GM21447 (cell line): ENCODE measurements around the gene DEXI.

Experiments
- ATAC-seq: cut with Tn5 transposase; IDR thresholded peaks from one replicate; pipeline ENCODE4 v1.9.1; 2021; ENCODE audit not compliant: unreplicated experiment

DEXI gene

DNA sequence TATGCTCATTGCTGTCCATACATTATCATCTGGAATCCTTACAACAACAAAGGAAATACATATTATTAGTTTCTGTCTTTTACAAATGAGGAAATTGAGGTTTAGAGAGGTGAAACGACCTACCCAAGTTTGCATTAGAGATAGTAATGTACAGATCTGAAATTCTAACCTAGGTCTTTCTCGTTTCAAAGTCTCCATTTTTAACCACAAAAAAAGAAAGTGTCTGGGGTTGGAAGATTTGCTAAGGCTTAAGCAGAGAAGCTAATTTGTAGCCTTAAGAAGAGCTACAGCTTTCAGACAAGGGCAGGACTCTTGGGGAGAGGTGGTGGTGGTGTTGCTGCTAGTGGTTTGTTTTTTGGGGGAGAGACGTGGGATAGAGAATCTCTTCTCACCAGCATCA, 46.1 kb downstream of the DEXI start:
- ATAC-seq = no peak

DNA sequence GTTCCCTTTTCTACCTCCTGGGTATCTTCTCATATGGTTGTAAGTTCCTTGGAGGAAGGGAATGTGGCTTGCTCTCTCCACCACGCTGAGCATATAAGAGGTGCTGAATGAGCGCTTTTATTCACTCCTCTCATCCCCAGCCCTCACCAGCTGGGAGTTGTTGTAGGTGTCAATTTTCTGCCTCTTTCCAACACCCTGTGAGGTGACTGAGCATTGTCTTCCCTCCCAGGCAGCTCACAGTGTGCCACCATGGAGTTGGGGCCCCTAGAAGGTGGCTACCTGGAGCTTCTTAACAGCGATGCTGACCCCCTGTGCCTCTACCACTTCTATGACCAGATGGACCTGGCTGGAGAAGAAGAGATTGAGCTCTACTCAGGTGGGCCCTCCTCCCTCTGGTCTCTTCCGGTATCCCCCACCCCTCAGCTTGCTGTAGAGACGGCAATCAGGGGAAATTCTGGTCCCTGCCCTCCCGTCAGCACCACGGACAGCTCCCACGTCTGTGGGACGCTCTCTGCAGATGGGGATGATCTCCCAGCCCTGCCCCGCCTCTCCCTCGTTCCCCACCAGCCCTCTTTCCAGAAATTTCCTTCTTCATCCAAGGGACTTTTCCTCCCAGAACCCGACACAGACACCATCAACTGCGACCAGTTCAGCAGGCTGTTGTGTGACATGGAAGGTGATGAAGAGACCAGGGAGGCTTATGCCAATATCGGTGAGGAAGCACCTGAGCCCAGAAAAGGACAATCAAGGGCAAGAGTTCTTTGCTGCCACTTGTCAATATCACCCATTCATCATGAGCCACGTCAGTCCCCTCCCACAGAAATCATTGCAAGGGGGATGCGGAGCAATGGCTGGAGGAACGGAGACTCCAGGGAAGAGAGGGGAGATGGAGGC, 47.0 kb downstream of the DEXI start:
- ATAC-seq = no peak

DNA sequence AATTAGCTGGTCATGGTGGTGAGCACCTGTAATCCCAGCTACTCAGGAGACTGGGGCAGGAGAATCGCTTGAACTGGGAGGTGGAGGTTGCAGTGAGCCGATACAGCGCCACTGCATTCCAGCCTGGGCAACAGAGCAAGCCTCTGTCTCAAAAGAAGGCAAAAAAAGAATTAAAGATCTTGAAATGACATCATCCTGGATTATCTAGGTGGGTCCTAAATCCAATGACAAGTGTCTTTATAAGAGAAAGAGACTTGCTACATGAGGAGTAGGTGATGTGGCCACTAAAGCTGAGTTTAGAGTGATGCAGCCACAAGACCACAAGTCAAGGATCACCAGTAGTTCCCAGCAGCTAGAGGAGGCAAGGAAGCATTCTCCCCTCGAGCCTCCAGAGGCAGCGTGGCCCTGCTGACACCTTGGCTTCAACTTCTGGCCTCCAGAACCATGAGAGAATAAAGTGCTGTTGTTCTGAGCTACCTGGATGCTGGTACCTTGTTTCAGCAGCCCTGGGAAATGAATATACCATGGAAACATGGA, 49.4 kb downstream of the DEXI start:
- ATAC-seq = no peak

DNA sequence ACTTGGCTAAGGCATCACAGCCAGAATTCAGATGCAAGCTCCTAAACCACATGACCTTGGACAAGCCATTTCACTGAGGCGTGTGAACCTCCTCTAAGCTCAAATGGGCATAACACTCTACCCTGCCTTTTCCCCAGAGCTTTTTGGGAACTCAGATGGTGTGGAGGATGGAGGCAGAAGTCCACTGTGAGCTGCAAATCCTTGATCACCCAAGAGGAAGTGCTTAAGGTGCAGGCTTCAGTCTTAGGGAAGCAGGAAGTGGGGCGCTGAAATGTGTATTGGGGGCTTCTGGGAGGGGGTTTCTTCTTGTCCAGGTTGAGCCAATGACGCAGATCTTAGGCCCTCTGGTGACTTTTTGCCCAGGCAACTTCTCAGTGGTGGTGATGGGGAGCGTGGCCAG, 52.4 kb downstream of the DEXI start:
- no peak for ATAC-seq

DNA sequence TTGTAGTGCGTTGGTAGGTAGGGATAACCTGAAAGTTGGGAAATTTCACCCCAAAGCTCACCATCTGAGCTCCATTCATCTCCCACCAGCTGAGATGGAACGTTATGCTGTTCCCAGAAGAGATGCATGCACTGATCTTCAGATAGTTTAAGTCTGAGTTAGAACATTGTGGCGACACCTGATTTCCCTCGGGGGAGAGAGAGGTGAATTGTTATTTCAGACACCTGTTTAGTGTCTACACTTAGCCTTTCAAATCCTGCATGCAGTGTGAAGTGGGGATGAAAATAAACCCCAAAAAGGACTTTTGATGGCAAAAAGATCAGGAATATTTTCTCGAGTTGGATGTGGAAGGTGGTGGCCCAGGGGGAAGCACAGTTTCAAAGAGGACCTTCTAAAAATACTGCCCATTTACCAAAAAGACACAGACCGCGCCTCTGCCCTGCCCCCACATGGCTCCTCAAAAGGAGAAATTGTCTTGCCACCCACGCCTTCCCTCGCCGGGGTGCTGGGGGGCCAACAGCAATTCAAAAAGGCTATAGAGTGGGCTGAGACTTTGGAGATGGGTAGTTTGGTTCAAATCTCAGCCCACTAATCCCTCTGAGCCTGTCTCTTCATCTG, 53.8 kb downstream of the DEXI start:
- ATAC-seq = no peak

DNA sequence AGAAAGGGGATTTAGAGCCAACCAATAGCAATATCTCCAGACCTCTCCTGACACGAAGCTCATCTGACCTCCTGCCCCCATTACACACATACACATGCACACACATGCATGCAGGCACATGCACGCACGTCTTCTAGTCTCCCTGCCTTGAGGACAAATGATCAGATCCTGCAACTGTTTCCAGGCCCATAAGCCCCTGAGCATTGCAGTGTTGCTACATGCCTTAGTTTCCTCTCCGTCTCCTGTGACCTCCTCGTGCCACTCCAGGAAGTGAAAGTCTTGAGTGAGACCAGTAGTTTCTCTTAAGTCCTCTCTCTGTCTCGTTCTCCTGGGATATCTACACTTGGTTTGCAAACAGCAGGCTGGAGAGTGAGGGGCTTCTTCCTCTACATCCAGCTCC, 57.0 kb downstream of the DEXI start:
- ATAC-seq = no peak

DNA sequence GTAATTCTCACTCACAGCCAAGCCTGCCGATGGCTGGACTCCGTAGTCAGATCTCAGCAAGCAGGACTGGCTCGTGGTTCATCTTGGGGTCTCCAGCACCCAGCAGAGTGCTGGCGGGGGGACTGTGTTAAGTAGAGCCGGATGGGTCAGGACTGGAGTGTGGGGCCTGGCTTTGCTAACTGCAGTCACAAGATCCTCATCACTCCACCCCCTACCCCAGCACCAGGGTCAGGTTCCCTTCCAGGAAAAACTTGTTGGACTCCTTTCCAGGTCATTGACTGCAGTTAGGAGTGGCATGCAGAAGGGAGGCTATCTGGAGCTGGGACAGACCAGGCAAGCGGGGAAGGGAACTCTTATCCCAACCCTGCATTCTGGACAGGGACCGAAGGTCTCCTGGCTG, 59.3 kb downstream of the DEXI start:
- no peak for ATAC-seq

DNA sequence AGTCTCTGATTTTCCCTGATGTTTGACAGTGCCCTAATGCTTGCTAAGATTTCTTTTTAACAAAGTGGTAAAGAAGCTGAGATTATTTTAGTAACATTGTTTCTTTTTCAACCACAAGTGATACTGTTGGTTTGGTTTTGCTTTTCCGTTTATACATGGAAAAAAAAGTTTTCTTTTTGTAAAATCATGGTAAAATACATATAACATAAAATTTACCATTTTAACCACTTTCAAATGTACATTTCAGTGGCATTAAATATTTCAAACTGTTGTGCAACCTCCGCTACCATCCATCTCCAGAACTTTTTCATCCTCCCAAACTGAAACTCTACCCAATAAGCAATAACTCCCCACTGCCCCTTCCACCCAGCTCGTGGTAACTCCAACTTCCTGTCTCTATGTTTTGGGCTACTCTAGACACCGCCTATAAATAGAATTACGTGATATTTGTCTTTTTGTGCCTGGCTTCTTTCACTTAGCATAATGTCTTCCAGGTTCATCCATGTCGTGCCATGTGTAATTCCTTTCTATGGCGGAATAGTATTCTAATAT, 60.7 kb downstream of the DEXI start:
- no peak for ATAC-seq

DNA sequence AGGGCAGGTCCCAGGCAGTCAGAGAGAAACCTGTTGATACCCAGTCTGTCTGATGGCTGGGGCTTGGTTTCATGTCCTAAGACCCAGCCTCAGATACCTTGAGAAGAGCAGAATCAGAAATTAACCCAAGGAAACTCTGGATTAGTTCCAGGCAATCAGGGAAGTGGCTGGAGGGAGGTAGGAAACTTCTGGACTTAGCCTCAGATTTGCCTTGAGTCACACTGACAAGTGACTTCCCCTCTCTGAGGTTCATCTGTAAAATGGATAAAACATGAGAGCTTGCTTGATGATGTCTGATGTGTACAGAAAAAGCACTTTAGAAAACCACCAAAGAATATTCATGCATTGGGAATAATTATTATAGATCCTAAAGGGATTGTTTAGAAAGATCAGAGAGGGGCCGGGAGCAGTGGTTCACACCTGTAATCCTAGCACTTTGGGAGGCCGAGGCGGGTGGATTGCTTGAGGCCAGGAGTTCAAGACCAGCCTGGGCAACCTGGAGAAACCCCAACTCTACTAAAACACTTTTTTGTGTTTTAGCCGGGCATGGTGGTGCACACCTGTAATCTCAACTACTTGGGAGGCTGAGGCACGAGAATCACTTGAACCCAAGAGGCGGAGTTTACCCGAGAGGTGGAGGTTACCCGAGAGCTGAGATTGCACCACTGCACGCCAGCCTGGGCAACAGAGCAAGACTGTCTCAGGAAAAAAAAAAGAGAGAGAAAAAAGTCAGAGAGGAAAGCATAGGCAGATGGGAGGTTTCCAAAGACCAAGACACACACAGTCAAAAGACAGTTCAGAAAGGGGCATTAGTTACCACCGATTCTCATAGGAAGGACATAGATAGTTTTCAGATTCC, 61.4 kb downstream of the DEXI start:
- no peak for ATAC-seq

DNA sequence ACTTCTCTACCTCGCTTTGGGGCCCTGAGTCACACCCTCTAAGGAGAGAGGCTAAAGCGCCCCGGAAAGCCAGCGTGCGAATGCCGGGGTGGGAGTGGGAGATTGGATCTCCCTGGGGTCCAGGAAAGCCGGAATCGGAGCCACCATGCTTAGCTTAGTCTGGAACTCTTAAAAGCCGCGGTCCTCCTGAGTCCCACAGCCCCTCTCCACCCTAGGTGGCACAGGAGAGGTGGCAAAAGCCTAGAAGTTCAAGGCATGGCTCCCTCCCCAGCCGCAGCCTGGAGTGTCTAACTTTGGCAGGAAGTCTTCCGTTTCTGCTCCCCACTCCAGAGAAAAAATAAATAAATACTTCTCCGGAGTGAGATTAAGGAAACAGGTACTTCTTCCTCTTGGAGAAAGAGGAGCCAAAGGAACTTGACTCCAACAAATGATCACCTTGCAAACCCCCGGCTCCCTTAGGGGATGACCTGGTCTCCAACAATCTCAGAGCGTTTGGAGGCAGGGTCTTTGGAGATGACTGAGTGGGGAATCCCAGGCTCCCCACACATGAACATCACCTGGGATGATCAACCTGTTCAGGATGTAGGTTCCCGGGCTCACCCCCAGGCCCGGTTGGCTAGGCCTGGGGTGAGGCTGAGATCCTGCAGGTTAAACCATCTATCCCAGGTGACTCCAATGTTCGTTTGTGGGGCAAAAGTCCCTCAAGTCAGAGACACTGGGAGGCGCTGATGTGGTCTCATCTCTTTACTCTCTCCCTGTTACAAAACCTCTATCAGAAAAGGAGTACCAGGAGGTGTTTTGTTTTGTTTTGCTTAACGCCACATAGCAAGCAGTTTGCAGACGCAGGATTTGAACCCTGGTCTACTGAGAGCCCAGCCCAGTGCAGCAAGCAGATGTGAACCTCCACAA, 62.3 kb downstream of the DEXI start:
- ATAC-seq = no peak
